Endothelial cell of umbilical vein (primary cell): ENCODE measurements around the gene PURB.

Experiments
- CTCF ChIP-seq, 2 donors: IDR thresholded peaks; 1 replicate in 1 of 2; 2 replicates in 1 of 2; pipeline ENCODE4 v1.5.1; 2011; ENCODE audit warnings: low read length in 2 of 2, mild to moderate bottlenecking in 2 of 2, moderate library complexity in 2 of 2, control low read depth in 1 of 2, inconsistent platforms in 1 of 2, low read depth in 1 of 2; ENCODE audit not compliant: insufficient read depth in 1 of 2; ENCODE audit errors: extremely low read depth in 1 of 2
- FOS ChIP-seq: IDR thresholded peaks from 2 replicates; pipeline ENCODE4 v1.6.1; 2011; ENCODE audit warnings: mild to moderate bottlenecking, low read length, moderate library complexity, borderline replicate concordance; ENCODE audit not compliant: insufficient read depth
- MAX ChIP-seq: IDR thresholded peaks from 2 replicates; pipeline ENCODE4 v1.6.1; 2011; ENCODE audit not compliant: insufficient read depth, insufficient read length
- POLR2A ChIP-seq: IDR thresholded peaks from 2 replicates; pipeline ENCODE4 v1.6.1; 2012; ENCODE audit warnings: low read depth, mild to moderate bottlenecking, control low read depth, low read length
- POLR2AphosphoS5 ChIP-seq: IDR thresholded peaks from 2 replicates; pipeline ENCODE4 v1.6.1; 2012; ENCODE audit warnings: low read depth, mild to moderate bottlenecking, control low read depth, low read length, moderate library complexity; ENCODE audit not compliant: insufficient read depth

- TF ChIP-seq CTCF (IDR thresholded peaks at IDR 0.05; ENCODE audit: extremely low read depth in 1 of 2, insufficient read depth in 1 of 2, low read depth in 1 of 2, low read length in 2 of 2) = no peak
- TF ChIP-seq FOS = no peak
- no peak for TF ChIP-seq POLR2A
- TF ChIP-seq MAX = no peak
- no peak for TF ChIP-seq POLR2AphosphoS5
Measured at GRCh38 chr7:44920119-44920518, 34.8 kb upstream of the PURB start.
